Measurements from ENCODE around the gene ITIH2.

- TF ChIP-seq GABPA (IDR thresholded peaks at IDR 0.05 in 1 of 2, conservative IDR thresholded peaks at IDR 0.05 in 1 of 2) = no peak
- no peak for TF ChIP-seq CTCF (IDR thresholded peaks at IDR 0.05; ENCODE audit: low read depth, low read length, missing input control)
- no peak for TF ChIP-seq RAD21 (IDR thresholded peaks at IDR 0.05)
- TF ChIP-seq YY1 (IDR thresholded peaks at IDR 0.05) = no peak
- TF ChIP-seq TAF1 (conservative IDR thresholded peaks at IDR 0.05) = no peak
- no peak for TF ChIP-seq JUND (IDR thresholded peaks at IDR 0.05)
- no peak for TF ChIP-seq SP1 (IDR thresholded peaks at IDR 0.05)
- no peak for TF ChIP-seq MAX (IDR thresholded peaks at IDR 0.05)
- TF ChIP-seq RXRA (IDR thresholded peaks at IDR 0.05) = no peak
- TF ChIP-seq REST (IDR thresholded peaks at IDR 0.05) = no peak
- TF ChIP-seq ZBTB33 (IDR thresholded peaks at IDR 0.05) = no peak
- TF ChIP-seq NR2F2 (IDR thresholded peaks at IDR 0.05) = no peak
Measured at GRCh38 chr10:7706534-7707073, 3.5 kb downstream of the ITIH2 start.

Data from liver (tissue), 3 donors.